Measurements from ENCODE around the gene SLC9C2.
"Not testable (repeated sequence)": the region's sequence is repeated elsewhere in the genome, so short reads cannot be mapped to it uniquely, and the experiment has no call there.

SLC9C2 gene

GRCh38 chr1:173573596-173573995 is 29.3 kb downstream of the SLC9C2 start:
- no peak for DNase-seq

DNA sequence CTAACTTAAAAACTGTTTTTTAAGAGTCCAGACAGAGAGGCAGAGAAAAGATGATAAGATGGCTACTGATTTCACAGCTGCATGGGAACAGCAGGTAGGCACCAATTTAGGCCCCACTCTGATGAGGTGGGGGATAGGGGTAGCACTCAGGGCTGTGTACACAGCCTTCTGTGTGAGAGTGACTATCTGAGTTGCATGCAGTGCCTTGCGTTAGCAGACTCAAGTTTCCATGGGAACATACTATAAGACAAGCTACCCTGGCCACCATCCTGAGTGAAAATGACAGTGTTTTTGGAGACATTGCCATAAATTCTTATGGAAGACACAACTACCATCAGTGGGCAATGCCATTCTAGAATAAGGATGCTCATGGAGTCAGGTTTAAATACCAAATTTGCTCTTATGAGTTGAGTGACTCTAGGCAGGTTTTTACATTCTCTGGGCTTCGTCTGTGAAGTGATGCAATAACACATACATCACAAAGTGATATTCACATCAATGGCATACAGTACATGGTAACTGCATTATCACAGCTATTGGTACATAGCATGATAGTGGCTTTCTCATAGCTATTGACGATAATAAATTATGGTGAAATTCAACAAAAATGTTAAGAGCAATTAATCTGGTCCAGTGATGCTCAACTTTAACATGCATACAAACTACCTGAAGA is 30.5 kb downstream of the SLC9C2 start:
- DNase-seq: no peak

DNA sequence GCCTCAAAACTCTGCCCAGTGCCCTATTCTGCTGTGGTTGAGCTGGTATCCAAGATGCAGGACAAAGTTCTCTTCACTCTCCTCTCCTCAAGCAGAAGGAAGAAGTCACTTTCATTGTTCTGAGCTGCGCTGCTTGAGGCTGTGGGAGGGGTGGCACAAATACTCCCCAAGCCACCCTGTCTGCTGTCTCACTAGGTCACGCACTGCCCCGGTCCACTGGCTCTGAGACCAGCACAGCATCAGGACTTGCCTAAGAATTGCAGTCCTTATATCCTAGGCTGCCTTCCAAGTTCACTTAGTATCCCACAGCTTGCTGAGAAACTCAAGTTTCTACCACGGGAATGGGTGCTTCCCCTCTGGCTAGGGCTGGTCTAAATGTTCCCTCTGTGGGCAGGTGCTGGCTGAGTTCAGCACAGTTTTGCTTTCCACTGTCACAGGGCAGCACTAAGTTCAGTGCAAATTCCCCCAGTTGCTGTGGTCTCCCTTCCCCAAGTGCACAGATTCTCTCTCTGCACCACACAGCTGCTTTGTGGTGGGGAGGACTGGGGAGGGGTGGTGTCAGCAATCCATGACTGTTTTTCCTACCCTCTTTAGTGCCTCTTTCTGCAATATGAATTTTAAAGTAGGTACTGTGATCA is 32.4 kb downstream of the SLC9C2 start:
- no peak for DNase-seq

- DNase-seq: no peak
Observed at GRCh38 chr1:173568483-173568882, 34.4 kb downstream of the SLC9C2 start.

GRCh38 chr1:173563846-173564245 is 39.0 kb downstream of the SLC9C2 start:
- not testable (repeated sequence) for DNase-seq

DNA sequence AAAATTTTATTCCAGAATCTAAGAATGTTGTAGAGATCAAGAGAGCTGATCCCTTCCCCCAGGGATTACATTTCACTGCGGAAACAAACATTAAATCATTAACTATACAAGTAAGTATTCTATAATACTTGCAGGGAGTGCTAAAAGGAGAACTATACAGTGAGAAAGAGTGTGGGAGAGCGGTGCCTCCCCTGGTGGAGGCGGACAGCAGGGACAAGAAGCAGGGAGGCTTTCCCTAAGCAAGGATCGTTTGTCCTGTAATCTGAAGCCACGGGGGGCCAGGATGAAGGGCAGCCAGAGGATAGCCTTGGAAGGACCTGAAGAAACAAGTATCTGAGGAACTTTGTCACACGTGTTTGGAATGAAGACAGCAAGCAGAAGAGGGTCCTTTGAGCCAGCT is 40.1 kb downstream of the SLC9C2 start:
- DNase-seq: no peak

DNA sequence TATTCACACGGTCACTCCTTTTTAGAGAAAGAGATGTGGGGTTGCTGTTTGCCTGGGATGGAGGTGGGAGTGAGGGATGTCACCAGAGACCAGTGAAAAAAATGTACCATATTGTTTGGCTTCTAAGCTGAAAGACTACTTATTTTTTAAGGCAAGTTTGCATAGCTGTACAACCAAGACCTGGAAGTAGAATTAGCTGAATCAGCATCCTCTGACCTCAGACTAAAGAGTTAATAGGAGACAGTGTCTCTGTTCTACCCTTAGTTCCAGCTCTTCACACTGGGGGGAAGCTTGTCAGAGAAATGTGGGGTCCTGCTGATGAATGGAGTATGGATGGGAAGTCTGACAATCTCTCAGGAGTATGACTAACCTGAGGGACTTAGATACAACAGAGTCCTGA is 41.6 kb downstream of the SLC9C2 start:
- DNase-seq: no peak

- DNase-seq: no peak
Observed at GRCh38 chr1:173560285-173560880, 42.5 kb downstream of the SLC9C2 start.

- DNase-seq: no peak
Observed at GRCh38 chr1:173555651-173556305, 47.1 kb downstream of the SLC9C2 start.

DNA sequence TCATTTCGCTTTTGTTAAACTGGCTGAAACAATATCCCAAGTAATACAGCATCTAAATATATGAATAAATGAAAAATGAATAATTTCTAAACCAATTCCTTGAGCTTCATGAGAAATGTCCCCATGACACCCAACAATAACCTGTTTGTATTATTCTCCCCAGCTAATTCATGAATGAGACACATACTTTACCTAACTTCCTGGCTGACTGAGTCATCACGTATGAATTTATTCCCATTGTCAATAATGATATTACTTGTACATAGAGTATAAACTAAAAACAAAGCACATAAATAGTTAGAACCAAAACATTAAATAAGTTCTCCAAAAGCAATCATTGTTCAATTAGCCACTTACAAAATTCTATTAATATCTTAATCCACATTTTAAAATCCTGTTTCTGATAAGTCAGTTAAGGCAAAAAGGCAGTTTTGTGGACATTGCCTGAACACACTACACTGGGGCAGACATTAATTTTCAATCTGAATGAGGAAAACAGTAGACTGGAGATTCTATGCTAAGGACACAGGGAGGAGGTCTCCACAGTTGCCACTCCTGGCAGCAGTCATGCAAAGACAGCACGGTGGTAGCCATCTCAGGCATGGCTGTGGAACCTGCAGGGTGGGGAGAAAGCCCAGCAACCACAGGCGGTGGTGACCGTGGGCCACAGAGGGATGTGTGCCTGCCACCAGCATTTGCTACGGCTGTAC is 48.2 kb downstream of the SLC9C2 start:
- DNase-seq: no peak

- DNase-seq: no peak
Observed at GRCh38 chr1:173554089-173554488, 48.8 kb downstream of the SLC9C2 start.

- DNase-seq: no peak
Observed at GRCh38 chr1:173553312-173553711, 49.6 kb downstream of the SLC9C2 start.

- no peak for DNase-seq
Observed at GRCh38 chr1:173551699-173552098, 51.2 kb downstream of the SLC9C2 start.

- DNase-seq: no peak
Observed at GRCh38 chr1:173549813-173550212, 53.1 kb downstream of the SLC9C2 start.

DNA sequence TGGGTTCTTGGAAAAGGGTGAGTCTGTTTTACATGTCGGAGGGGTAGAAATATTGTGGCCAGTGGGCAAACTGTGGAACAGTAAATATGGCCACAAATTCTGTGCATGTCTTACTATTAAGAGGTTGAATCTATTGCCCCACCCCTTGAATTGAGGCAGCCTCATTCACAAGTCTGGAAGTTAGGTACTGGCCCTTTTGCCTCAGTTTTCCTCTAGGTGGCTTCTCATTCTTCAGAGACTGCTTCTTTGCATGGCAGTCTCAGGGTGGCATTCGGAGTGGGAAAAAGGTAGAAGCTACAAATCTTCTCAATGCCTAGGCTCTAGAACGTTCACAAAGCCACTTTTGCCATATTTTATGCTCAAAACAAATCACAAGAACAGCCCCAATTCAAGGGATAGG is 57.2 kb downstream of the SLC9C2 start:
- DNase-seq: no peak

GRCh38 chr1:173536223-173536622 is 66.6 kb downstream of the SLC9C2 start:
- DNase-seq: no peak

GRCh38 chr1:173532237-173532636 is 70.6 kb downstream of the SLC9C2 start:
- no peak for DNase-seq

DNA sequence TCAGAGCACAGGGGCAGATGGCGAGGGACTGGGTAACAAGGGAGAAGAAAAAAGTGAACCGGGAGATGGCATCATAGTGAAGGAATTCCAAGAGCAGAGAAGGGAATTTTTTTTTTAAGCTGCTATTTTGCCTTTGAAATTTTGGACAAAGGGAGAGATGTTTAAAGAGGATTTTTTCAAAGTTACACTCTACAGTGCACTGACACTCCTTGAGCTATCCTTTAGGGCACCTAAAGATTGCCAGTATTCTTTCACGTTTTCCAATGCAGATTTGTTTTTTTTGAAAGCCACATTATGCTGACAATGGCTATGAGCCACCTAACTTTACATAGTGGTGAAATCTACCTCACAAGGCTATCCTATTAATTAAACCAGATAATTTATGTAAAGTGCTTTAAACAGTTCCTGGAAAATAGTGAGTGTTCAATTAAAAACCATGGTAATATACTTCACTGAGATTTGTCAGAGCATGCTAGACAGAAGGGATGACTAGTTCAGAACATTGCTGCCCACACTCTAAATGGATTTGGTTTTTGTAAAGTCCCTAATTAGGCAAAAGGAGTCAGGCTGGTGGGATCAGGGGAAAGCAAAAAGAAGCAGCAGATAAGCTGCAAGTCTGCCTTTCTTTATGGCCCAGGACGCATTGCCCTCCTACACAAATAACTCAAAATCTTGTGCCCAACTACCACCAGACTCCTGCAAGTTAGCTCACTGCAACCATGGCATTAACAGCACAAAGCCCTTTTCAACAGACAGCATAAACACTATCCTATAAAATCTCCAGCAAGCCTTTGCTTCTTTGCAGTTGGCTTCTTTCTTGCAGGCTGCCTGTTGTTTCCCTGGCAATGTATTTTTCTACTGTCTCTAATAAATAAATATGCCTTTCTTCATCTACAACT is 71.8 kb downstream of the SLC9C2 start:
- DNase-seq: no peak

- DNase-seq: no peak
Observed at GRCh38 chr1:173529106-173529505, 73.8 kb downstream of the SLC9C2 start.

- DNase-seq: no peak
Observed at GRCh38 chr1:173527151-173527826, 75.6 kb downstream of the SLC9C2 start.

DNA sequence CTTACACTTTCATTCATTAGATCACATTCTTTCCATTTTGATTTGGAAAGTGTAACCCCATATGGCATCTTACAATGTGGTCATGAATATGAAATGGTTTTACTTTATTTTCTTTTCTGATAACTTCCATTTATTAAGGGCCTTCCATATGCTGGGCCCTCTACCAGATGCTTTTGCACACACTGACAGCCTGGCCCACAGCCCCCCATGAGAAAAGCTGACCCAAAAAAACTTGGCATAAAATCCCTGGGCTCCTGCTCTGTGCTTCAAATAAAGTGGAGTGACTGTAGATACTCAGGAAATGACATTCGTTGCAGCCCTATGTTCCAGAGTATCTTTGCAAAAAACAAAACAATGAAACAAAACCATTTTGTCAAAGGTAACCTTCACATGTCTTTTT is 76.9 kb downstream of the SLC9C2 start:
- DNase-seq: no peak

GRCh38 chr1:173523329-173523728 is 79.5 kb downstream of the SLC9C2 start:
- no peak for DNase-seq
